ENCODE results near the gene STARD13. TPM values are rescaled to one million over a fixed set of nuclear protein-coding genes. Genes with fewer than 3 reads are reported as not detected.
A peak's percentile ranks its signal among the peaks of the same experiment; 100 is the strongest.

Gene STARD13
- total RNA-seq, 1 donor from 2014 or later = 36.4 TPM

GRCh38 chr13:33073338-33073737, 212.2 kb downstream of the STARD13 start:
- no peak for DNase-seq
- intact Hi-C loops (cut with DNase I) = no loop called here
- ATAC-seq (ENCODE audit: poor library complexity) = no peak

GRCh38 chr13:33072759-33073158, 212.8 kb downstream of the STARD13 start:
- DNase-seq (no peak), ATAC-seq (ENCODE audit: poor library complexity) (no peak)
- intact Hi-C loops (cut with DNase I) = no loop called here

- DNase-seq (no peak), ATAC-seq (ENCODE audit: poor library complexity) (no peak)
- intact Hi-C loops (cut with DNase I) = no loop called here
Observed at GRCh38 chr13:33072282-33072681, 213.3 kb downstream of the STARD13 start.

GRCh38 chr13:33070713-33071112, 214.8 kb downstream of the STARD13 start:
- intact Hi-C loops (cut with DNase I) = no loop called here
- DNase-seq (no peak), ATAC-seq (ENCODE audit: poor library complexity) (no peak)

GRCh38 chr13:33069365-33069764, 216.2 kb downstream of the STARD13 start:
- intact Hi-C loops (cut with DNase I) = no loop called here
- DNase-seq (no peak), ATAC-seq (ENCODE audit: poor library complexity) (no peak)

GRCh38 chr13:33066329-33066728, 219.2 kb downstream of the STARD13 start:
- intact Hi-C loops (cut with DNase I) = no loop called here
- DNase-seq (no peak), ATAC-seq (ENCODE audit: poor library complexity) (no peak)

GRCh38 chr13:33060815-33061214, 224.7 kb downstream of the STARD13 start:
- intact Hi-C loops (cut with DNase I) = no loop called here
- ATAC-seq (ENCODE audit: poor library complexity) = no peak
- DNase-seq = no peak

GRCh38 chr13:33058776-33059327, 226.7 kb downstream of the STARD13 start:
- ATAC-seq (ENCODE audit: poor library complexity) = no peak
- intact Hi-C loops (cut with DNase I) = no loop called here
- DNase-seq = no peak

GRCh38 chr13:33057019-33057780, 228.4 kb downstream of the STARD13 start:
- ATAC-seq (ENCODE audit: poor library complexity) = peak; percentile 72
- intact Hi-C loops (cut with DNase I) = no loop called here
- DNase-seq = peak; percentile 40

- ATAC-seq (ENCODE audit: poor library complexity) (no peak), DNase-seq (no peak)
- intact Hi-C loops (cut with DNase I) = no loop called here
Observed at GRCh38 chr13:33053397-33054066, 232.0 kb downstream of the STARD13 start.

Data from Right ventricle myocardium superior (tissue), 1 donor.